NT2/D1 (cell line): ENCODE measurements around the gene SWI5.

Experiments
- DNase-seq: peaks from one replicate; pipeline ENCODE4 v3.0.0-alpha.2; 2011; ENCODE audit warnings: low read depth, low spot score
- H3K27me3 ChIP-seq: 2 replicates; pipeline ENCODE4 v1.6.0; 2011; ENCODE audit warnings: mild to moderate bottlenecking; ENCODE audit not compliant: insufficient read length, insufficient read depth
- H3K36me3 ChIP-seq: 2 replicates; pipeline ENCODE4 v1.6.1; 2011; ENCODE audit warnings: mild to moderate bottlenecking, low read length, mixed read lengths; ENCODE audit not compliant: insufficient read depth, insufficient read length
- H3K4me1 ChIP-seq: 2 replicates; pipeline ENCODE4 v1.5.1; 2011; ENCODE audit not compliant: insufficient read depth, insufficient read length
- H3K4me3 ChIP-seq: 2 replicates; pipeline ENCODE4 v1.5.1; 2011; ENCODE audit warnings: low read depth; ENCODE audit not compliant: insufficient read length
- H3K9ac ChIP-seq: 2 replicates; pipeline ENCODE4 v1.6.0; 2011; ENCODE audit warnings: low read depth; ENCODE audit not compliant: insufficient read length
- H3K9me3 ChIP-seq: 2 replicates; pipeline ENCODE4 v1.5.1; 2011; ENCODE audit warnings: mild to moderate bottlenecking, low read length; ENCODE audit not compliant: insufficient read depth
- SUZ12 ChIP-seq: IDR thresholded peaks from 2 replicates; pipeline ENCODE4 v1.6.1; 2011; ENCODE audit not compliant: insufficient read length, insufficient read depth; ENCODE audit errors: extremely low read depth
- YY1 ChIP-seq: IDR thresholded peaks from 2 replicates; pipeline ENCODE4 v1.6.1; 2011; ENCODE audit not compliant: insufficient read length, insufficient read depth
- ZNF274 ChIP-seq: IDR thresholded peaks from 2 replicates; pipeline ENCODE4 v1.6.1; 2011; ENCODE audit warnings: mild to moderate bottlenecking, low read depth, low read length

Gene SWI5

GRCh38 chr9:128259156-128259555 lies 16.9 kb upstream of the SWI5 start:
- no peak overlapping the region for H3K4me3 ChIP-seq
- no peaks in the 10 kb centered on the region for H3K27me3 ChIP-seq
- H3K9me3 ChIP-seq: no peaks in the 10 kb centered on the region
- no peak for DNase-seq
- peaks cover 7% of the 10 kb centered on the region for H3K4me1 ChIP-seq
- peaks cover 77% of the 10 kb centered on the region for H3K36me3 ChIP-seq
- no peak overlapping the region for H3K9ac ChIP-seq
- TF ChIP-seq YY1: no peak
- TF ChIP-seq SUZ12: no peak
- TF ChIP-seq ZNF274: no peak

DNA sequence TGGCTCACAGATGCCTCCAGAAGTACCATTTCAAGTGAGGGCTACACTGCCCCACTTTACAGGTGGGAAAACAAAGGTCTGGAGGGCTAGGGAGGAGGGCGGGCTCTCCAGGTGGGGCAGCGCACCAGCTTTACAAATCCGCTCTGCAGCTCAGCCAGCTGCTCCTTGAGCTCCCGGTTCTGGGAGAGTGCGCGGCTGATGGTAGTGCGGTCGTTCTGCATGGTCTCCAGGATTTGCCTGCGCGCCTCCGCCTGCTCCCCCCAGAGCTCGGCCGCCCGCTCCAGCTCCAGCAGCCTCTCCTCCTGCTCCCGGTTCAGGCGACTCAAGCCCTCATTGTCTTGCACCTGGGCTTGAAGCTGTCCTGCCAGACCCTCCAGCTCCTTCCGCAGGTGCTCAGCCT lies 15.7 kb upstream of the SWI5 start:
- Histone ChIP-seq H3K9me3 (no peaks in the 10 kb centered on the region), H3K27me3 (no peaks in the 10 kb centered on the region), H3K9ac (no peak overlapping the region), H3K36me3 (peaks cover 82% of the 10 kb centered on the region), H3K4me1 (peaks cover 4% of the 10 kb centered on the region), H3K4me3 (no peak overlapping the region)
- DNase-seq: no peak
- TF ChIP-seq SUZ12 (no peak), ZNF274 (no peak)

DNA sequence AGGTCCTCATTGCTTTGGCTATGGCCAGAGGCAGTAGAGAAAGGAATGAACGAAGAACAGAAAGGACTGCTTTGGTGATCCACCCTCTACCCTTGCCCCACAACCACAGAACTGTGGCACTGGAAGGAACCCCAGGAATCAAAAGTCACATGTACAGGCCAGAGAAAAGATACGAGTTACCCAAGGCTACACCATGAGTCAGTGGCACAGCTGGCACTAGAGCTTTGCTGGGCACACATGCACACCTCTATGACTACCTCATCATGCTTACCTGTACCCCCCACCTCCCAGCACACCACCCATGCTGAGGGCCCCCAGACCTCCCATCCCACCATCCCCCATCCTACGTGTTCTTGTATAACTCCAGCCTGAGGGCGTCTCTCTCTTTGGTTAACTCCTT lies 13.4 kb upstream of the SWI5 start:
- peaks cover 84% of the 10 kb centered on the region for H3K36me3 ChIP-seq
- no peak overlapping the region for H3K9ac ChIP-seq
- H3K27me3 ChIP-seq: no peaks in the 10 kb centered on the region
- TF ChIP-seq YY1 (no peak), ZNF274 (no peak), SUZ12 (no peak)
- peaks cover 4% of the 10 kb centered on the region for H3K4me1 ChIP-seq
- DNase-seq: no peak
- H3K4me3 ChIP-seq: no peak overlapping the region
- no peaks in the 10 kb centered on the region for H3K9me3 ChIP-seq

DNA sequence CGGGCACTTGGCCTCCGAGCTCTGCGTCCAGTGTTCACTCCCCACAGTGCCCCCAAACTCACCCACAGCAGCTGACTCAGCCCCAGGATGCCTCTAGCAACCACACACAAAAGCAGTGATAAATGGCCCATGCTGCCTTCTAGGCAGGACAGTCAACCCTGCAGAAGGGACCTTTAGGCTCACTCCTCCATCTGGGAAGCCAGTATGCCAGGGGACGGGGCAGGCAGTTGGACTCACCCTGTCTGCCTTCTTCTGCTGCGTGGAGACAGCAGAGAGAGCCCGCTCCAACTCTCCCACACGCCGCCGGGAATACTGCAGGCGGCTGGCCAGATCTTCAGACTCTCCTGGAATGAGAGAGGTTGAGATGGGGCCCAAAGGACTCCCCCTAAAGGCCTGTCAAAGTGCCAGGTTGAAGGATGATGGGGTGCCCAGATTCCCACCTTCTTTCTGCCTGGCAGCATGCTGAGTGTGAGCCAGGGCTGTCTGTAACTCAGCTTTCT lies 10.7 kb upstream of the SWI5 start:
- peaks cover 79% of the 10 kb centered on the region for H3K36me3 ChIP-seq
- no peak for TF ChIP-seq SUZ12
- no peak for TF ChIP-seq ZNF274

DNA sequence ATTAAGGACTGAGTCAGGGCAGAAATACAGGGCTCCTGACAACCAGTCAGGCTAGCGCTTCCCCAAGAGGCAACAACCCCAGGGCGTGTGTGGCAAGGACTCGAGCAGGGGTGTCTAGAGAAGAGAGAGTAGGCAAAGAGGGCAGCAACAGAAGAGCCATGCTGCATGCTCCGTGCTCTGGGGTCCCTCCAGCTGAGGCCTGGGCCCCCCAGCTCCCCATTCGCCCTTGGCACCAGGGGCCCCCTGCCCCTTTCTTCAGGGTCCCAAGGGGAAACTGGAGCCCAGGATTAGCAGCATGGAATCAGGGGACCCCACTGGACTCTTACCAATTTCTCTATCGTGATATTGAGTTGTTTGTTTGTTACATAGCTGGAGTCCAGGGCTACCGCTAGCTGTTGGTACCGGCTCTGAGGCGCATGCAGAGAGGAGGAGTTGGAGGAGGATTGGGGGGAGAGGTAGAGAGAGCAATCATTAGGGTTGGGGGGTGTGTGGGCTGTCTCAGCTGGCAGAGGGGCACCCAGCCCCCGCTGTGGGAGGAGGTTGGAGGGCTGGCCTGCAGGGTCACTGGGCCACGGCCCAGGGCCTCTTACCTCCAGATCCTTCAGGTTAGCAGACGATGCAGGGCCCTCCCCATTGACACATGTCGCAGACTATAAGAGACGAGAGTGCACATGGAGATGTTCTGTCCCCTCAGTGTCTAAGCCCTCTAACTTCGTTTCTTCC lies 9.0 kb upstream of the SWI5 start:
- no peaks in the 10 kb centered on the region for H3K9me3 ChIP-seq
- peaks cover 77% of the 10 kb centered on the region for H3K36me3 ChIP-seq
- H3K27me3 ChIP-seq: no peaks in the 10 kb centered on the region
- no peak overlapping the region for H3K9ac ChIP-seq
- H3K4me3 ChIP-seq: no peak overlapping the region
- H3K4me1 ChIP-seq: peaks cover 3% of the 10 kb centered on the region
- no peak for DNase-seq
- TF ChIP-seq SUZ12: no peak
- TF ChIP-seq ZNF274: no peak

More for the DNA sequence above, 10.7 kb upstream of the SWI5 start:
- H3K9ac ChIP-seq: no peak overlapping the region
- no peaks in the 10 kb centered on the region for H3K27me3 ChIP-seq
- DNase-seq: no peak
- no peaks in the 10 kb centered on the region for H3K9me3 ChIP-seq
- H3K4me1 ChIP-seq: no peaks in the 10 kb centered on the region
- no peak overlapping the region for H3K4me3 ChIP-seq

DNA sequence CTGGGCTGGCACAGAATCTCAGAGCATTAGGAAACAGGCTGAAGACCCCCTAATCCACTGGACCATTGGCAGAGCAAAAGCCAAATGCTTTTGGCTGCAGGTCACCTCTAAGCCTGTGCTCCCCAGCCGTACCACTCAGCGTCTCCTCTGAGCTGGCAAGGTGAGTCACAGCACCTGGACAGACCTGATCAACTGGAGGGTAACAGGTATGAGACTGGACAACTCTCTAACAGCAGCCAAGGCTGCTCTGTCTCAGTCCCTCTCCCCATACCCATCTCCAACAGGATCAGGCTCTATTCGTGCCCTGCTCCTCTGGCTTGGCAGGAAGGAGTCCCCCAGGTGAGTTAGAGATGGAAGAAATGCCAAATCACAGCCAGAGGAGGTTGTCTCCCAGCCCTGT lies 5.0 kb upstream of the SWI5 start:
- Histone ChIP-seq H3K4me1 (peaks cover 3% of the 10 kb centered on the region), H3K9ac (no peak overlapping the region), H3K9me3 (no peaks in the 10 kb centered on the region), H3K36me3 (peaks cover 75% of the 10 kb centered on the region), H3K27me3 (no peaks in the 10 kb centered on the region), H3K4me3 (no peak overlapping the region)
- no peak for DNase-seq
- TF ChIP-seq SUZ12: no peak
- TF ChIP-seq YY1: no peak
- no peak for TF ChIP-seq ZNF274

- Histone ChIP-seq H3K4me1 (peaks cover 3% of the 10 kb centered on the region), H3K4me3 (no peak overlapping the region), H3K9ac (no peak overlapping the region), H3K36me3 (peaks cover 71% of the 10 kb centered on the region), H3K27me3 (no peaks in the 10 kb centered on the region), H3K9me3 (no peaks in the 10 kb centered on the region)
- TF ChIP-seq SUZ12 (no peak), YY1 (no peak), ZNF274 (no peak)
- DNase-seq: no peak
These were observed 4.6 kb upstream of the SWI5 start for GRCh38 chr9:128271512-128271911.

GRCh38 chr9:128274245-128274644 lies 1.8 kb upstream of the SWI5 start:
- no peak for DNase-seq
- Histone ChIP-seq H3K9me3 (no peaks in the 10 kb centered on the region), H3K4me3 (no peak overlapping the region), H3K27me3 (no peaks in the 10 kb centered on the region), H3K9ac (peak overlapping the region; percentile 44), H3K36me3 (peaks cover 52% of the 10 kb centered on the region), H3K4me1 (peaks cover 16% of the 10 kb centered on the region)
- TF ChIP-seq ZNF274 (no peak), YY1 (no peak), SUZ12 (no peak)
